ENCODE data around the gene DIP2A.
"Not testable (repeated sequence)": the region's sequence is repeated elsewhere in the genome, so short reads cannot be mapped to it uniquely, and the experiment has no call there.

- TF ChIP-seq, protein P1, sequence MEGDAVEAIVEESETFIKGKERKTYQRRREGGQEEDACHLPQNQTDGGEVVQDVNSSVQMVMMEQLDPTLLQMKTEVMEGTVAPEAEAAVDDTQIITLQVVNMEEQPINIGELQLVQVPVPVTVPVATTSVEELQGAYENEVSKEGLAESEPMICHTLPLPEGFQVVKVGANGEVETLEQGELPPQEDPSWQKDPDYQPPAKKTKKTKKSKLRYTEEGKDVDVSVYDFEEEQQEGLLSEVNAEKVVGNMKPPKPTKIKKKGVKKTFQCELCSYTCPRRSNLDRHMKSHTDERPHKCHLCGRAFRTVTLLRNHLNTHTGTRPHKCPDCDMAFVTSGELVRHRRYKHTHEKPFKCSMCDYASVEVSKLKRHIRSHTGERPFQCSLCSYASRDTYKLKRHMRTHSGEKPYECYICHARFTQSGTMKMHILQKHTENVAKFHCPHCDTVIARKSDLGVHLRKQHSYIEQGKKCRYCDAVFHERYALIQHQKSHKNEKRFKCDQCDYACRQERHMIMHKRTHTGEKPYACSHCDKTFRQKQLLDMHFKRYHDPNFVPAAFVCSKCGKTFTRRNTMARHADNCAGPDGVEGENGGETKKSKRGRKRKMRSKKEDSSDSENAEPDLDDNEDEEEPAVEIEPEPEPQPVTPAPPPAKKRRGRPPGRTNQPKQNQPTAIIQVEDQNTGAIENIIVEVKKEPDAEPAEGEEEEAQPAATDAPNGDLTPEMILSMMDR (IDR thresholded peaks at IDR 0.05; ENCODE audit: low read depth, low read length): not testable (repeated sequence)
- not testable (repeated sequence) for TF ChIP-seq POLR2A (IDR thresholded peaks at IDR 0.05; ENCODE audit: extremely low read depth, insufficient read length)
Observed at GRCh38 chr21:46527393-46527792, 68.7 kb downstream of the DIP2A start.

All from NB4 (cell line).